Measurements from ENCODE around the gene EEF1G.
"Not testable (repeated sequence)": the region's sequence is repeated elsewhere in the genome, so short reads cannot be mapped to it uniquely, and the experiment has no call there.

The EEF1G gene

DNA sequence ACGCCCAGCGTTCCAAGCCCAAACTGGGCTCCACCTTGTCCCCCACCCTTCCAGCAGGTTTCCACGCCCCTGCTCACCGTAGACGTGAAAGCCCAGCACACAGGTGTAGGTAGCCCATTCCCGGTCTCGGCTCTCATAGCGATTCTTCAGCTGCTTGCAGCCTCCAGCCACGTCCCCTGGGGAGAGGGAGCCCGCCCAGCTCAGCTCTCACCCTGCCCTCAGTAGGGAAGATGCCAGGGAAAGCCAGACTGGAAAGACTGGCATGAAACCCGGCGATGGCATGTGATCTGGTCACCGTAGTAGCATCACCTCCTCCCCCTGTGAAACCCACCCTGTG, 29.3 kb upstream of the EEF1G start:
- DNase-seq = no peak

- no peak for DNase-seq
Observed at GRCh38 chr11:62602141-62603071, 28.7 kb upstream of the EEF1G start.

GRCh38 chr11:62601372-62602140, 27.9 kb upstream of the EEF1G start, which contains the start of gene MTA2:
MTA2 (minus strand) TSS chr11:62601865; CDS start chr11:62601450, 415 bp downstream.
- DNase-seq = peak; percentile 96

DNA sequence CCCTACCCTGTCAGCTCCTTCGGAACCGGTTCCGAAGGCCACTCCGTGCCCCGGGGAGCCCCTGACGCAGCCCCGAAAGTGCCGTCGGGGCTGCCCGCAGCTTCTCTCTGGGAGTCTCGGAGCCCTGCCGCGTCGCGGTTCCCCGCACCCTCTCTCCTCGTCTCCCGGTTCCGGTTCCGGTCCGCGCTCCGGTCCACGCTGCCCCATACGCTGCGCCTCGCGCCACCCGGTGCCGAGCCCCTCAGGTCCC, 27.4 kb upstream of the EEF1G start:
- DNase-seq = peak; percentile 7

DNA sequence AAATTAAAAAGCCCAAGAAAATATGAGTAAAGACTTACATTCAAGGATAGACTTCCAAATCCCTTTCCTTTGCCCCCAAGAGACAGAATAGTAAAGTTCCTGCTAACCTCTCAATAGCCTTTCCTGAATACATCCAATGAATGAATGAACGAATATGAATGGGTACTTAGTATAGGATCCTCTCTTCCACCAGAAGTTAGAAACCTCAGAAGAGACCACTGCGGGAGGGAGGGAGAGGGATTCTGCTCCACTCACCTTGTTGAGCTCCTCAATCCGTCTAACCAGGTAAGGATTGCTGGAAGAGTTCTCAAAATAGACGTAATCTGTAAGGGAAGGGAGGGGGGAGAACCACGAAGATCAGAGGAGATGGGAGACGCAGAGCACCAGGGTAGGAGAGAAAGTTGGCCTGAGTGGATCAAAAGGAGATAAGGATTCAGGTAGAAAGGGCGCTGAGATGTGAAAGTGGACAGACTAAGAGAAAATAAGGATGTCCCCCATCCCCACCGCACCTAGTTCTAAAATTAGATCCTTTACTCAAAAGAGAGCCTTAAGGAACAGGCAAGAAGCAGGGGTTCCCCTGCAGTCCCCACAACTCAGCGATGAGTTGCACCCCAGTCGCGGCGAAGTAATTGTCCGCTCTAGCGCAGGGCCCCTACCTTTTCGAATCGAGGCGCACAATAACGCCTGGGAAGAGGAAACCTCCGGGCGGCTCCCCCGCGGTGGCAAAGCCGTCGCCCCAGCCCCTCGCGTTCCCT, 26.9 kb upstream of the EEF1G start:
- DNase-seq = no peak

- DNase-seq = no peak
Observed at GRCh38 chr11:62599901-62600300, 26.2 kb upstream of the EEF1G start.

- DNase-seq = peak; percentile 99
Observed at GRCh38 chr11:62599069-62599696, 25.5 kb upstream of the EEF1G start.

GRCh38 chr11:62595124-62595523, 21.4 kb upstream of the EEF1G start:
- no peak for DNase-seq

- peak; percentile 74 for DNase-seq
Observed at GRCh38 chr11:62593434-62594044, 19.8 kb upstream of the EEF1G start.

- DNase-seq = no peak
Observed at GRCh38 chr11:62592989-62593421, 19.3 kb upstream of the EEF1G start.

GRCh38 chr11:62592146-62592815, 18.6 kb upstream of the EEF1G start:
- no peak for DNase-seq

DNA sequence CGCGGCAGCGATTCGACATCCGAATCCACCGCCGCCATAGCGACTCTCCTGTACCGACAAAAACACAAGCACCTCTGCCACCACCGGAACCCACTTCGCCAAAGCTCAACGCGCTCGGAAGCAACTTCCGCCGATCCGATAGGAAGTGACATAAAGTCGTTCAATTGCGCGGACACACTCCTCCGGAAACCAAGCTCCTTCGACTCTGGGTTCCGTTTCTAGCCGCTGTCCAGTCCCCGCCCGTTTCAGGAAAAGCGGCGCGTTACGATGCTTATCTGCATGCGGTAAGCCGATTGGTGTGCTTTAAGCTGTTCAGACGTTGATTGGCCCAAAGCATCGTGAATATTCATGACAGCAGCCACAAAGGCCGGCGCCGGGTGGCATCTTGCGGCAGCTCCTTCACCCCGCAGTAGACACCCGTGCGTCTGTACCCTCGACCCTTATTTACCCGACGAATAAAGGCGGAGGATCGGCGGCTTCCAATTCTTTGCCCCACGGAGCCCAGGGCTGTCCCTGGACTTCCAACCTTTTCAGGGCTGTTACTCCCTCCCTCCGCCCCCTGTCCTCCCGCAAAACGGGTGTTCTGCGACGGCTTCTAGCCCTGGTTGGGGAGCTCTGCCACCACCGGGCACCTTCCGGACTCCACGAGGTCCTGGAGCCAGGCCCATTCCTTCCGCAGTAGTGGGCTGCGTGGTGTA, 17.9 kb upstream of the EEF1G start, which contains the start of gene TUT1:
Gene TUT1, minus strand, starts transcription at position 76 of the 698 bp plus-strand sequence. Its CDS starts 38 bp downstream, at position 38.
- peak; percentile 99 for DNase-seq

GRCh38 chr11:62588966-62589637, 15.4 kb upstream of the EEF1G start:
- DNase-seq = no peak

- not testable (repeated sequence) for DNase-seq
Observed at GRCh38 chr11:62585356-62585755, 11.7 kb upstream of the EEF1G start.

DNA sequence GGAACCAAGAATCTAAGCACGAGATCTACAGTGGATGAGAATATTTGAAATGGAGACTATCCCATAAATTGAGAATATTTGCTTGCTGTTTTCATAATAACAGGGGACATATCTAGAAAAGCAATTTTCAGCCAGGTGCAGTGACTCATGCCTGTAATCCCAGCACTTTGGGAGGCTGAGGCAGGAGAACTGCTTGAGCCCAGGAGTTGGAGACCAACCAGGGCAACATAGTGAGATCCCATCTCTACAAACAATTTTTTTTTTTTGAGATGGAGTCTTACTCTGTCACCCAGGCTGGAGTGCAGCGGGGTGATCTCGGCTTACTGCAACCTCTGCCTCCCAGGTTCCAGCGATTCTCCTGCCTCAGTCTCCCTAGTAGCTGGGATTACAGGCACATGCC, 8.0 kb upstream of the EEF1G start:
- DNase-seq = not testable (repeated sequence)

DNA sequence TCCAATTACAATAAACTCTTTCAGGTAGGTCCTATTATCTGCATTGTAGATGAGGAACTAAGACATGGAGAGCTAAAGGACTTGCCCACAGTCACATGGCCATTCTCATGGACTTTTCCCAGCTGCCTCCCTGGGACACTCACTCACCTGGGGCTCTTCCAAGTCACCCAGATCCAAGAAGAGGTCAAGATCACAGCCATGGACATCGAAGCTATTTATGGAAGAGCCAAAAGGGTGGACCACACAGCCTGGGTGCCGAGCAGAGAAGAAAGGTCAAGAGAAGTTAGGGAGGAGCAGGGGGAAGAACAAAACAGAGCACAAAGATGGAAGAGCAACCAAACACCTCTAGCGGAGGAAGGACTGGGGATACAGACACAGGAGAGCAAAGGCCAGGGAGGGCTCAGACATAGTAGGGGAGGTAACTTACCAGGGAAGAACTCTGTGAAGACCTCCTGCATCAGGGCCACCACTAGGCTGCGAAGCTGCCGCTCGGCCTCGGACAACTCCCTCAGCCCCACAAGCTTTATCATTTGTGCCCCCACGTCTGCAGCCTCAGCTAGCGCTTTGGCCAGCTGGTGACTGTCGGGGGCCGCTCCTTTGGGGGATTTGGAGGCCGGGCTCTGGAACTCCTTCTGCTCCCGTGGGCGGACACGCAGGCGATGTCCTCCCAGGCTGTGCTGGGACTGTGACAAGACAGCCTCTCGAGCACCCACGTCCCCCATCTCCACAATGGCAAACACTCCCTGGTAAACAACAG, 7.4 kb upstream of the EEF1G start:
- no peak for DNase-seq

- DNase-seq = no peak
Observed at GRCh38 chr11:62579252-62579651, 5.6 kb upstream of the EEF1G start.

DNA sequence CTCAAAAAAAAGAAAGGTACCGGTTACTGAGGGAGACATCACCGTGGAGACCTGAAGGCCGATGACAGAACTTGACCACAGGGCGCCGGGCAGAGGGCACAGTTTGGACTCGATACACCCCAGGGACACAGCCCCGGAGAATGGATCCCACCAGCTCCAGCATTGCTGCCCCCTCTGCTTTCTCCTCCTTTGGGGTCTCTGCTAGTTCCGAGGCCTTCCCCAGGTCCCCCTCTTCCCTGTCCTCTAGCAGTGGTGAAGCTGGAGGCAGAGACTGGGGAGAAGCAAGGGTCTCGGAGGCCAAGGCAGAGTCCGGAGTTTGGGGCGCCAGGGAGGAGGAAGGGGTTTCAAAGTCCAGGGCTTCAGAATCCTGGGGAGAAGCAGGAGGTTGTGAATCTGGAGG, 4.8 kb upstream of the EEF1G start:
- DNase-seq = no peak

GRCh38 chr11:62577046-62577714, 3.5 kb upstream of the EEF1G start:
- no peak for DNase-seq

All from GDM1 (cell line).